DMS79 treated with DMSO at 0.1 percent for 48 hours (cell line): ENCODE measurements around the gene MRPL52.
A peak's percentile ranks its signal among the peaks of the same experiment; 100 is the strongest.

Experiments
- DNase-seq: peaks from one replicate; lab custom pipeline; 2025; lab: John Stamatoyannopoulos, UW

Gene MRPL52

DNA sequence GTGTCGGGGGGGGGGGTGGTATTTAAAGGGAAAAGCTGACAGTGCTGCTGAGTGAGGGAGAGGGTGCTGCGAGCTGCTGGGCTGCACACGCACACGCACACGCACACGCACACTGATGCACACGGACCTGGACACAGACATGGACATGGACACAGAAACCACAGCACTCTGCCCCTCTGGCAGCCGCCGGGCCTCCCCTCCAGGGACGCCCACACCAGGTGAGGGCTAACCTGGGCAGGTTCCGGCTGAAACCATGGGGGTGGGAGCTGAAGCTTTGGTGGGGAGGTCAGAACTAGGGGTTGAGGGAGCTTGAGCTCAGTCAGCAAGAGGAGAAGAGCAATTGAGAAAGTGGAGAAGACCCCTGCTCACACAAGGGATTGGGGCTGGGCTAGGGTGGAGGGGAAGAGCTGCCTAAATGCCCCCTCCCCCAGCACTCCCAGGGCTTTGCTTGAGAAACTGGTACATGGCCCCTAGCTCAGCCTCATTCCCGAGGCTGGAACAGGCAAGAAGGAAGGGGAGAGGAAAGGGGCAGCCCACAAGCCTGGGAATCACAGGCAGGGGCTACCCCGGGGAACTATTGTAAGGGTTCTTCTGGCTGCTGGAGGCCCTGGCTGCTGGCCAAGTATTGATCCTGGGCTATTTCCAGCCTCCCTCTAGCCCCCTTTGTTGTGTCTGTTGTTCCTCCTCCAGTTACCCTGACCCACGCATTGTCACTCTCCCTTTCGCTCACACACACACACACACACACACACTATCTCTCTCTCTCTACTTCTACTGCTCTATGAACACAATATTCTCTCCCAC lies 53.7 kb downstream of the MRPL52 start, which contains the start of gene REM2:
Gene REM2 (plus strand): TSS at position 50 of the 804 bp plus-strand sequence. CDS start 66 bp downstream, at position 116.
- peak; percentile 61 for DNase-seq

DNA sequence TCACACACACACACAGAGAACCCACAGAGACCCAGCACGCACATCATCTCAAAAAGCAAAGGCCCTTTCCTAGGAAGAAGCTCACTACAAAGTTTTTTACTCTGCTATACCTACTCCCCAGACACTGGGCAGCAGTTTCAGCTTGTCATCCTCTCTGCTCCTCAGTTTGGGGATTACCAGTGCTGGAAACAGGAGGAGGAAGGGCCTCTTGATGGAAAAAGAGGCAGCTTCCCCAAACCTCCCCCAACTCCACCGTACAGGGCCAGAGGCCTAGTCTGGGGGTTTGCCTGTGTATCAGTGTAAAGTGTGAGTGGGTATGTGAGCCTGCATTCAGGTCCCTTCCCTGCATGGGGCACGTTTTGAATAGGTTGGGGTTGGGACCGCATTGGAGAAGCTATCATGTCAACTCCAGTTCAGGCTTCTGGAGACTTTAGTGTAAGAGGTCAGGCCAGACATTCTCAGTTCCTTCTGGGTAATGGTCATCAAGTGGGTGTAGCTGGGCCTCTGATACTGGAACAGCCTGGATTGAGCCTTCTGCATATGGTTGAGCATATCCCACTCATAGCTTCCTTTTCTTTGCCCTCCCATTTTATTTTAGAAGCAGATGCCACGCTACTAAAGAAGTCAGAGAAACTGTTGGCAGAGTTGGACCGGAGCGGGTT lies 54.5 kb downstream of the MRPL52 start:
- DNase-seq = no peak
